Raji (cell line): ENCODE results near the gene KCTD19.
A peak's percentile ranks its signal among the peaks of the same experiment; 100 is the strongest.

Source experiments
- POLR2A ChIP-seq: IDR thresholded peaks from 2 replicates; pipeline ENCODE4 v1.6.1; 2011; ENCODE audit warnings: low read depth, low read length, control low read depth; ENCODE audit not compliant: insufficient read depth

KCTD19 gene

GRCh38 chr16:67279296-67280089 lies 47.0 kb downstream of the KCTD19 start, which contains the start of gene PLEKHG4:
TSS of gene PLEKHG4 (plus strand) at chr16:67279532. CDS start at chr16:67280045, 513 bp downstream.
- TF ChIP-seq POLR2A = peak; percentile 50

GRCh38 chr16:67278773-67279295 lies 47.7 kb downstream of the KCTD19 start:
- no peak for TF ChIP-seq POLR2A

GRCh38 chr16:67277999-67278772 lies 48.4 kb downstream of the KCTD19 start:
- TF ChIP-seq POLR2A = no peak

GRCh38 chr16:67277294-67277998 lies 49.1 kb downstream of the KCTD19 start:
- TF ChIP-seq POLR2A = no peak

- TF ChIP-seq POLR2A = no peak
Observed at GRCh38 chr16:67275321-67275720, 51.2 kb downstream of the KCTD19 start.

GRCh38 chr16:67271446-67271845 lies 55.1 kb downstream of the KCTD19 start:
- TF ChIP-seq POLR2A = no peak

GRCh38 chr16:67270931-67271338 lies 55.6 kb downstream of the KCTD19 start:
- peak; percentile 15; the same call in 1 of the 2 replicates for TF ChIP-seq POLR2A

- TF ChIP-seq POLR2A = no peak
Observed at GRCh38 chr16:67269766-67270165, 56.8 kb downstream of the KCTD19 start.

GRCh38 chr16:67268136-67268579 lies 58.4 kb downstream of the KCTD19 start:
- TF ChIP-seq POLR2A = no peak

- TF ChIP-seq POLR2A = no peak
Observed at GRCh38 chr16:67265834-67266233, 60.7 kb downstream of the KCTD19 start.

- TF ChIP-seq POLR2A = no peak
Observed at GRCh38 chr16:67264866-67265265, 61.7 kb downstream of the KCTD19 start.

GRCh38 chr16:67264277-67264676 lies 62.3 kb downstream of the KCTD19 start:
- TF ChIP-seq POLR2A = no peak

GRCh38 chr16:67263201-67263600 lies 63.3 kb downstream of the KCTD19 start:
- no peak for TF ChIP-seq POLR2A

- no peak for TF ChIP-seq POLR2A
Observed at GRCh38 chr16:67260426-67261063, 66.0 kb downstream of the KCTD19 start.

- TF ChIP-seq POLR2A = no peak
Observed at GRCh38 chr16:67259705-67260104, 66.8 kb downstream of the KCTD19 start.
